Spleen (tissue), 11 donors: ENCODE results near the gene TNFAIP3. TPM values are rescaled to one million over a fixed set of nuclear protein-coding genes. Genes with fewer than 3 reads are reported as not detected.
"Not testable (repeated sequence)": the region's sequence is repeated elsewhere in the genome, so short reads cannot be mapped to it uniquely, and the experiment has no call there.

Experiments
- DNase-seq: peaks from one replicate; pipeline ENCODE4 v3.0.0-alpha.2; 2020
- H3K27ac ChIP-seq, 8 donors: fragments of 200-600 bp; sonication (generic) in 7 of 8; 1 replicate in 4 of 8; 2 replicates in 4 of 8; pipeline versions ENCODE4 v1.5.0 to v1.8.0; 2016 to 2021; ENCODE audit warnings: inconsistent platforms in 4 of 8, mild to moderate bottlenecking in 4 of 8, moderate library complexity in 1 of 8
- H3K27me3 ChIP-seq, 7 donors: fragments of 200-600 bp; sonication (generic) in 6 of 7; replicated peaks in 1 of 7; 1 replicate in 4 of 7; 2 replicates in 3 of 7; pipeline versions ENCODE4 v1.5.0 to v1.8.0; 2016 to 2021; ENCODE audit warnings: inconsistent platforms in 3 of 7, mild to moderate bottlenecking in 1 of 7
- H3K36me3 ChIP-seq, 6 donors: fragments of 200-600 bp; sonication (generic) in 5 of 6; 1 replicate in 4 of 6; 2 replicates in 2 of 6; pipeline versions ENCODE4 v1.5.0 to v1.8.0; 2016 to 2021; ENCODE audit warnings: inconsistent platforms in 2 of 6
- H3K4me1 ChIP-seq, 6 donors: fragments of 200-600 bp; sonication (generic) in 5 of 6; 1 replicate in 3 of 6; 2 replicates in 3 of 6; pipeline versions ENCODE4 v1.5.0 to v1.8.0; 2016 to 2021; ENCODE audit warnings: inconsistent platforms in 3 of 6
- H3K4me3 ChIP-seq, 8 donors: fragments of 200-600 bp; sonication (generic) in 7 of 8; 1 replicate in 4 of 8; 2 replicates in 4 of 8; pipeline versions ENCODE4 v1.5.0 to v1.8.0; 2016 to 2021; ENCODE audit warnings: inconsistent platforms in 4 of 8, mild to moderate bottlenecking in 4 of 8, moderate library complexity in 2 of 8
- H3K9me3 ChIP-seq, 8 donors: fragments of 200-600 bp; sonication (generic) in 7 of 8; 1 replicate in 4 of 8; 2 replicates in 4 of 8; pipeline versions ENCODE4 v1.5.0 to v1.8.0; 2016 to 2021; ENCODE audit warnings: inconsistent platforms in 4 of 8
- POLR2A ChIP-seq, 3 donors: fragments of 450-650 bp; IDR thresholded peaks; one replicate each; pipeline ENCODE4 v1.5.1; 2017; ENCODE audit warnings: antibody characterized with exemption in 3 of 3, mild to moderate bottlenecking in 1 of 3
- POLR2AphosphoS5 ChIP-seq, 3 donors: sonication (generic); formaldehyde crosslinking; IDR thresholded peaks; one replicate each; pipeline ENCODE4 v1.5.1; 2017; ENCODE audit warnings: antibody characterized with exemption in 3 of 3
- WGBS, 5 donors: extraction: QIAGEN DNeasy Blood & Tissue Kit in 3 of 5; methylation state at CpG; one replicate each; pipeline versions ENCODE4 v1.1.5 to v1.1.7; 2013 to 2018; 5-methylcytosine and 5-hydroxymethylcytosine counted together
- intact Hi-C: fragments of 100-400 bp; cut with DNase I; formaldehyde crosslinking; loops from one replicate; pipeline ENCODE4 v1.15.0; 2023; ENCODE audit warnings: low total_unique reads
- polyA plus RNA-seq, 3 donors: library from polyadenylated mRNA; stranded (reverse); fragments of 200-250 nt; gene quantifications; one replicate each; pipeline ENCODE4 v1.2.1, GENCODE V29; 2013
- total RNA-seq, 7 donors: library from RNA; depleted of rRNA in 3 of 7; stranded (reverse); fragments of >200 nt in 3 of 7; fragmentation: NEBNext Ultra II Directional in 4 of 7; extraction: Animal tissue kit (Norgen Biotek cat#: 25700) in 4 of 7; gene quantifications; one replicate each; pipeline versions ENCODE4 v1.1.0 to v1.2.1, GENCODE V29; 2016 to 2021
- TF ChIP-seq, protein P1 (sequence below), 11 experiments: fragments of 200-600 bp in 7 of 11; fragments of 450-650 bp in 4 of 11; sonication (generic) in 4 of 11; IDR thresholded peaks in 8 of 11; conservative IDR thresholded peaks in 3 of 11; 1 replicate in 7 of 11; 2 replicates in 4 of 11; pipeline versions ENCODE4 v1.4.0 to v1.8.0; 2016 to 2021; ENCODE audit warnings: antibody characterized with exemption in 11 of 11, inconsistent platforms in 4 of 11, mild to moderate bottlenecking in 1 of 11
- donor health status: healthy with polysubstance abuse.
- donor health status: DM: no; HTN: no; CAD: no; lungs with moderate emphysema.
- donor health status: DM: no; HTN: no; CAD: no.
- donor health status: Bipolar disorder and iron deficiency.
- donor health status: healthy.
- donor health status: DM: no; HTN: no; CAD: no.
- donor health status: DM: yes; HTN: yes; CAD: no.

The TNFAIP3 gene
- total and polyA plus RNA-seq, 10 donors, result 23.2 to 133 (median 51.7) TPM

DNA sequence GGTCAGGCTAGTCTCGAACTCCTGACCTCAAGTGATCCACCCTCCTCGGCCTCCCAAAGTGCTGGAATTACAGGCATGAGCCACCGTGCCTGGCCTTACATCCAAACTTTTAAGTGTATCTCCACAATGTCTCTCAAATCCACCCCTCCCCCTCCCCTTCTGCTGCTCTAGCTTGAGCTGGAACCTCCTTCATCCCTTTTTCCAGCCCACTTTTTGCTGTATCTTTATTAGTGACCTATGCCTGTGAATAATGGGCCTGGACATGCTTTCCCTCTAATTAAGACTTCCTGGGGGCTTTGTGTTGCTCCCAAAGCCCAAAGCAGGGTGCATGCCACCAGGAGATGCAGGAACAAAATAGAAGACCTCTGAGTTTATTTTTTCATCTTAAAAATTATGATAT is 26.1 kb downstream of the TNFAIP3 start:
- H3K36me3 ChIP-seq, result no peaks in the 10 kb centered on the region
- H3K27me3 ChIP-seq, result no peaks in the 10 kb centered on the region
- intact Hi-C loops, result no loop called here
- H3K4me1 ChIP-seq, result no peaks in the 10 kb centered on the region
- no peak overlapping the region for H3K27ac ChIP-seq
- no peak for DNase-seq
- WGBS, 5 donors, result 87 to 94% (median 88%) methylated on average over 3 of the region's 3 CpGs
- H3K4me3 ChIP-seq, result no peak overlapping the region
- TF ChIP-seq, protein P1, sequence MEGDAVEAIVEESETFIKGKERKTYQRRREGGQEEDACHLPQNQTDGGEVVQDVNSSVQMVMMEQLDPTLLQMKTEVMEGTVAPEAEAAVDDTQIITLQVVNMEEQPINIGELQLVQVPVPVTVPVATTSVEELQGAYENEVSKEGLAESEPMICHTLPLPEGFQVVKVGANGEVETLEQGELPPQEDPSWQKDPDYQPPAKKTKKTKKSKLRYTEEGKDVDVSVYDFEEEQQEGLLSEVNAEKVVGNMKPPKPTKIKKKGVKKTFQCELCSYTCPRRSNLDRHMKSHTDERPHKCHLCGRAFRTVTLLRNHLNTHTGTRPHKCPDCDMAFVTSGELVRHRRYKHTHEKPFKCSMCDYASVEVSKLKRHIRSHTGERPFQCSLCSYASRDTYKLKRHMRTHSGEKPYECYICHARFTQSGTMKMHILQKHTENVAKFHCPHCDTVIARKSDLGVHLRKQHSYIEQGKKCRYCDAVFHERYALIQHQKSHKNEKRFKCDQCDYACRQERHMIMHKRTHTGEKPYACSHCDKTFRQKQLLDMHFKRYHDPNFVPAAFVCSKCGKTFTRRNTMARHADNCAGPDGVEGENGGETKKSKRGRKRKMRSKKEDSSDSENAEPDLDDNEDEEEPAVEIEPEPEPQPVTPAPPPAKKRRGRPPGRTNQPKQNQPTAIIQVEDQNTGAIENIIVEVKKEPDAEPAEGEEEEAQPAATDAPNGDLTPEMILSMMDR (IDR thresholded peaks at IDR 0.05 in 8 of 11, conservative IDR thresholded peaks at IDR 0.05 in 3 of 11), result no peak
- TF ChIP-seq POLR2AphosphoS5 (IDR thresholded peaks at IDR 0.05) (no peak), POLR2A (IDR thresholded peaks at IDR 0.05) (no peak)
- peaks cover 0 to 14% (median 0%) of the 10 kb centered on the region in 8 donors for H3K9me3 ChIP-seq

GRCh38 chr6:137893726-137894125 is 26.7 kb downstream of the TNFAIP3 start:
- peaks cover 0 to 9% (median 0%) of the 10 kb centered on the region in 8 donors for H3K9me3 ChIP-seq
- intact Hi-C loops, result no loop called here
- no peak overlapping the region for H3K27ac ChIP-seq
- no peaks in the 10 kb centered on the region for H3K27me3 ChIP-seq
- 90 to 100% (median 96%) methylated on average over 2 of the region's 2 CpGs for WGBS, 5 donors
- H3K4me3 ChIP-seq, result no peak overlapping the region
- TF ChIP-seq POLR2AphosphoS5 (IDR thresholded peaks at IDR 0.05) (no peak), POLR2A (IDR thresholded peaks at IDR 0.05) (no peak)
- DNase-seq, result no peak
- H3K36me3 ChIP-seq, result no peaks in the 10 kb centered on the region
- H3K4me1 ChIP-seq, result no peaks in the 10 kb centered on the region

DNA sequence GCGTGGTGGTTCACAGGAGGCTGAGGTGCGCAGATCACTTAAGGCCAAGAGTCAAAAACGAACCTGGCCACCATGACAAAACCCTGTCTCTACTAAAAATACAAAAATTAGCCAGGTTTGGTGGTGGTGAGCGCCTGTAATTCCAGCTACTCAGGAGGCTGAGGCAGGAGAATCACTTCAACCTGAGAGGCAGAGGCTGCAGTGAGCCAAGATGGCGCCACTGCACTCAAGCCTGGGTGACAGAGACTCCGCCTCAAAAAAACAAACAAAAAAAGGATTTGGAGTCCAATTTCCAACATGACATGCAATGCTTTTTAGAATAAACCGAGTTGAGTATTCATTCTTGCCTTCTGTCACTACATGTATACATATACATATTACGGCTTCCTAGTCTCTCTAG is 27.3 kb downstream of the TNFAIP3 start:
- intact Hi-C loops, result not testable (repeated sequence)
- 70 to 85% (median 74%) methylated on average over 8 of the region's 8 CpGs for WGBS, 5 donors

DNA sequence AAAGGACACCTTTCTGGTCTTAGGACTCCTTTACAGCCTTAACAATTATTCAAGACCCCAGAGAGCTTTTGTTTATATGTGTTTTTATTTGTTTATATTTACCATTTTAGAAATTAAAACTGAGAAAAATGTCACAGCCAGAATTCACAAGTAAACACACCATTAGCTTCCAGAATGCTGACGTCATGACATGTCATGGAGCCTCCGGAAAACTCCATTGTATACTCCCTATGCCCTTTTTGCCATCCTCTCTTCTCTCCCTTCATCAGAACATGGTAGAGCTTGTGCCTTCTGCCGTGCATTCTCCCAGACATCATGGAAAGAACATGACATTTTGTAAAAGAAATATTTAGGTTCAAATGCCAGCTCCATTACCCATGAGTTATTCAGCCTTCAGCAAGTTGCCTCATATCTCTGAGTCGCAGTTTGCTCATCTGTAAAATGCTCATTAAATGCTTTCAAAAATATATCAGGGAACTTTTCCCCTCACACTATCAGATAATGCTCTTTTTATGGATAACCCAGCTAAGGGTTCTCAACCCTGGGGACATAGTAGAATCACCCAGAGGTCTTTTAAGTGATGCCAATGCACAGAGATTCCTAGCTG is 27.8 kb downstream of the TNFAIP3 start:
- TF ChIP-seq POLR2A (IDR thresholded peaks at IDR 0.05) (no peak), POLR2AphosphoS5 (IDR thresholded peaks at IDR 0.05) (no peak)
- TF ChIP-seq, protein P1 (IDR thresholded peaks at IDR 0.05 in 8 of 11, conservative IDR thresholded peaks at IDR 0.05 in 3 of 11), result no peak
- intact Hi-C loops, result no loop called here
- H3K27me3 ChIP-seq, result no peaks in the 10 kb centered on the region
- no peak overlapping the region for H3K4me3 ChIP-seq
- H3K27ac ChIP-seq, result no peak overlapping the region
- H3K9me3 ChIP-seq, result no peaks in the 10 kb centered on the region
- WGBS, 5 donors, result 92 to 96% (median 94%) methylated on average over 4 of the region's 4 CpGs
- DNase-seq, result no peak
- H3K4me1 ChIP-seq, result no peaks in the 10 kb centered on the region
- H3K36me3 ChIP-seq, result no peaks in the 10 kb centered on the region

More for the DNA sequence above, 27.3 kb downstream of the TNFAIP3 start:
- not testable (repeated sequence) for H3K27me3 ChIP-seq, H3K9me3 ChIP-seq, H3K4me3 ChIP-seq, H3K4me1 ChIP-seq, DNase-seq, H3K36me3 ChIP-seq, H3K27ac ChIP-seq

DNA sequence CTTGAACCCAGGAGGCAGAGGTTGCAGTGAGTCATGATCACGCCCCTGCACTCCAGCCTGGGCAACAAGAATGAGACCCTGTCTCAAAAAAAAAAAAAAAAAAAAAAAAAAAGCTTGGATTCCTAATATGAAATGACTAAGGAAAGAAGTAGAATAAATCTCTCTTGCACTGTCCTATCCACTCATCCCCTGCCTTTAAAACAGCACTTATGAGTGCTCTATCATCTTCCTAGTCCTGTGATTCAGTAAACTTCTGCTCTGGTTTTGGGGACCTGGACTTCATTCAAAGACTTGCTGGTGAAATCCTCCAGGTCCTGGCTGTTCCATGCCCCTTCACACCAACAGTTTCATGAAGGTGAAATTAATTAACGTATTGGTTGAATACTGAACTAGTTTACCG is 29.6 kb downstream of the TNFAIP3 start:
- Histone ChIP-seq H3K36me3 (no peaks in the 10 kb centered on the region), H3K9me3 (no peaks in the 10 kb centered on the region), H3K4me3 (no peak overlapping the region), H3K27ac (no peak overlapping the region), H3K27me3 (no peaks in the 10 kb centered on the region), H3K4me1 (no peaks in the 10 kb centered on the region)
- 82 to 97% (median 93%) methylated on average over 3 of the region's 3 CpGs for whole genome bisulfite sequencing, 5 donors
- DNase-seq, result no peak
- intact Hi-C loops, result no loop called here
- TF ChIP-seq POLR2AphosphoS5 (IDR thresholded peaks at IDR 0.05), result no peak
- TF ChIP-seq POLR2A (IDR thresholded peaks at IDR 0.05), result no peak
- TF ChIP-seq, protein P1 (IDR thresholded peaks at IDR 0.05 in 8 of 11, conservative IDR thresholded peaks at IDR 0.05 in 3 of 11), result no peak
